Measurements from ENCODE around the gene GLI2. TPM values are rescaled to one million over a fixed set of nuclear protein-coding genes. Genes with fewer than 3 reads are reported as not detected.

GLI2 gene
- total and polyA plus RNA-seq, 2 of the 4 experiments (the other 2 are of a cell fraction), result 3.8 to 26.0 TPM

DNA sequence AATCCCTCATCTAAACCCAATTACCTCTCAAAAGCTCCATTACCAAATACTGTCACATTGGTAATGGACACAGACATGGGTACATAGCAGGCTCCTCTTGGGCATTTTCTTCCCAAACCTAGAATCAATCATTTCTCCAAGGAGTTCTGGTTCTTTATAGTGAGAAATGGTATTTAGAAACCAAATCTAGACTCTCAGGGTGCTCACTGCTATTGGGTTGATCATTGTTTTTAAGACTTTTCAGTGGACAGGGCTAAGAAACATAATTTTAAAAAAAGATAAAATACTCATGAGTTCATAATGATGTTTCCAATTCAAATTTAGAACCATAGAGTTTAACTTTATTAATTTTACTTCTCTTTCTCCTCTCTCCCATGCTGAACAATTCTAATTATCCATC lies 9.4 kb upstream of the GLI2 start:
- Histone ChIP-seq H3K4me3 (ENCODE audit: insufficient read depth, low read depth, low read length) (no peak overlapping the region), H4K8ac (ENCODE audit: low read depth in 2 of 2, low read length in 2 of 2) (no peak overlapping the region), H3K18ac (ENCODE audit: low read depth, low read length) (no peak overlapping the region), H3K4ac (ENCODE audit: low read depth, low read length) (no peak overlapping the region), H3K4me1 (ENCODE audit: control insufficient read depth, insufficient read depth, low read length) (peaks cover 17% of the 10 kb centered on the region), H3K27me3 (ENCODE audit: control insufficient read depth, insufficient read depth, low read length) (no peaks in the 10 kb centered on the region), H3K14ac (replicated peaks; ENCODE audit: low read depth, low read length) (no peak overlapping the region), H4K5ac (ENCODE audit: low read depth, low read length) (no peak overlapping the region), H2AK5ac (ENCODE audit: low read depth, low read length) (no peak overlapping the region), H2AK9ac (replicated peaks; ENCODE audit: low read depth, low read length, poor library complexity) (no peak overlapping the region), H2BK15ac (ENCODE audit: low read depth, low read length) (no peak overlapping the region), H3K27ac (ENCODE audit: insufficient read depth, low read length) (no peak overlapping the region), H3K9ac (ENCODE audit: low read depth, low read length) (no peak overlapping the region), H3K79me1 (ENCODE audit: low read depth in 1 of 2, low read length in 2 of 2) (peaks cover 0 to 4% of the 10 kb centered on the region in 2 experiments; a peak in 1 of 4 replicates), H3K4me2 (ENCODE audit: low read depth, low read length) (no peak overlapping the region), H2BK120ac (ENCODE audit: low read depth, low read length) (no peak overlapping the region), H2BK5ac (ENCODE audit: low read depth, low read length, poor library complexity, severe bottlenecking) (no peak overlapping the region), H2AFZ (replicated peaks; ENCODE audit: low read length, poor library complexity) (no peak overlapping the region), H4K20me1 (ENCODE audit: insufficient read depth, low read length) (peaks cover 6% of the 10 kb centered on the region; the same call in 1 of the 2 replicates), H3K36me3 (ENCODE audit: control insufficient read depth, insufficient read depth, low read length) (no peaks in the 10 kb centered on the region), H2BK20ac (ENCODE audit: low read depth, low read length) (no peak overlapping the region), H3K9me3 (ENCODE audit: control insufficient read depth, insufficient read depth, low read length) (peaks cover 3% of the 10 kb centered on the region), H3K56ac (ENCODE audit: extremely low read depth, insufficient read depth, low read length) (no peak overlapping the region), H4K91ac (ENCODE audit: insufficient read depth, low read depth, low read length) (no peak overlapping the region), H3K9me1 (ENCODE audit: insufficient read depth, low read length) (peaks cover 11% of the 10 kb centered on the region), H3K23ac (ENCODE audit: low read depth, low read length) (no peak overlapping the region)
- in situ Hi-C loops (cut with MboI; ENCODE audit: low sequenced_read_pairs), result no loop called here
- dilution Hi-C loops (cut with HindIII; ENCODE audit: low sequenced_read_pairs, unreplicated experiment), result no loop called here
- CTCF ChIA-PET, result no interaction called here
- intact Hi-C loops (cut with micrococcal nuclease), result no loop called here
- POLR2A ChIA-PET (ENCODE audit: unreplicated experiment), result no interaction called here
- no TSS peak for BruUV-seq (replicated peaks)
- no peak for TF ChIP-seq SMC3 (IDR thresholded peaks at IDR 0.05; ENCODE audit: low read depth, low read length)
- no peak for TF ChIP-seq CTCF (conservative IDR thresholded peaks at IDR 0.05; ENCODE audit: low read depth, low read length)
- TF ChIP-seq CHD1 (IDR thresholded peaks at IDR 0.05; ENCODE audit: low read depth, low read length), result no peak
- TF ChIP-seq RAD21 (IDR thresholded peaks at IDR 0.05; ENCODE audit: low read length), result no peak
- no peak for TF ChIP-seq FOS (IDR thresholded peaks at IDR 0.05; ENCODE audit: low read depth, low read length)
- TF ChIP-seq, protein P1, sequence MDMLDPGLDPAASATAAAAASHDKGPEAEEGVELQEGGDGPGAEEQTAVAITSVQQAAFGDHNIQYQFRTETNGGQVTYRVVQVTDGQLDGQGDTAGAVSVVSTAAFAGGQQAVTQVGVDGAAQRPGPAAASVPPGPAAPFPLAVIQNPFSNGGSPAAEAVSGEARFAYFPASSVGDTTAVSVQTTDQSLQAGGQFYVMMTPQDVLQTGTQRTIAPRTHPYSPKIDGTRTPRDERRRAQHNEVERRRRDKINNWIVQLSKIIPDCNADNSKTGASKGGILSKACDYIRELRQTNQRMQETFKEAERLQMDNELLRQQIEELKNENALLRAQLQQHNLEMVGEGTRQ (IDR thresholded peaks at IDR 0.05; ENCODE audit: low read depth, low read length), result no peak
- TF ChIP-seq MAZ (IDR thresholded peaks at IDR 0.05; ENCODE audit: borderline replicate concordance, low read depth, low read length), result no peak
- no peak for DNase-seq
- no peak for ATAC-seq (ENCODE audit: low read depth)

Measured in IMR-90 (cell line).